Neural progenitor cell (in vitro differentiated cells): ENCODE measurements around the gene APLP1. TPM values are rescaled to one million over a fixed set of nuclear protein-coding genes. Genes with fewer than 3 reads are reported as not detected.

ENCODE experiments used
- DNase-seq: peaks from one replicate; pipeline ENCODE4 v3.0.0-alpha.2; 2016; ENCODE audit warnings: low spot score
- H2AFZ ChIP-seq: fragments of 200-600 bp; sonication (generic); replicated peaks from 2 replicates; pipeline ENCODE4 v1.6.1; 2016; ENCODE audit warnings: antibody characterized with exemption
- H3F3A ChIP-seq: fragments of 200-600 bp; sonication (generic); 2 replicates; pipeline ENCODE4 v1.6.1; 2016; ENCODE audit warnings: antibody characterized with exemption, low read depth
- H3K27ac ChIP-seq: fragments of 200-600 bp; sonication (generic); 2 replicates; pipeline ENCODE4 v1.5.1; 2016; ENCODE audit warnings: mild to moderate bottlenecking
- H3K27me3 ChIP-seq: fragments of 200-600 bp; sonication (generic); 2 replicates; pipeline ENCODE4 v1.6.1; 2016; ENCODE audit warnings: mild to moderate bottlenecking, moderate library complexity
- H3K36me3 ChIP-seq: fragments of 200-600 bp; sonication (generic); 2 replicates; pipeline ENCODE4 v1.5.1; 2016
- H3K4me1 ChIP-seq: fragments of 200-600 bp; sonication (generic); 2 replicates; pipeline ENCODE4 v1.6.1; 2016; ENCODE audit warnings: mixed run types
- H3K4me2 ChIP-seq: fragments of 200-600 bp; sonication (generic); 2 replicates; pipeline ENCODE4 v1.6.1; 2016
- H3K4me3 ChIP-seq: fragments of 200-600 bp; sonication (generic); 2 replicates; pipeline ENCODE4 v1.5.1; 2016
- H3K79me2 ChIP-seq: fragments of 200-600 bp; sonication (generic); 2 replicates; pipeline ENCODE4 v1.6.1; 2016; ENCODE audit warnings: low read depth
- H3K9ac ChIP-seq: fragments of 200-600 bp; sonication (generic); 2 replicates; pipeline ENCODE4 v1.6.1; 2016
- H3K9me3 ChIP-seq: fragments of 200-600 bp; sonication (generic); 2 replicates; pipeline ENCODE4 v1.5.1; 2016; ENCODE audit warnings: low read depth
- H4K20me1 ChIP-seq: fragments of 200-600 bp; sonication (generic); 2 replicates; pipeline ENCODE4 v1.6.1; 2016; ENCODE audit warnings: low read depth
- H3K27ac Mint-ChIP-seq: 3 replicates; pipeline ENCODE4 v1.8.0; 2021; ENCODE audit warnings: mixed read lengths
- H3K27me3 Mint-ChIP-seq: 2 replicates; pipeline ENCODE4 v1.8.0; 2022; ENCODE audit warnings: low read depth, mild to moderate bottlenecking, inconsistent platforms, moderate library complexity, mixed read lengths; ENCODE audit not compliant: insufficient read depth
- H3K36me3 Mint-ChIP-seq: 3 replicates; pipeline ENCODE4 v1.8.0; 2021; ENCODE audit warnings: mixed read lengths
- H3K4me1 Mint-ChIP-seq: 3 replicates; pipeline ENCODE4 v1.8.0; 2021; ENCODE audit warnings: mixed read lengths
- H3K4me3 Mint-ChIP-seq: 3 replicates; pipeline ENCODE4 v1.8.0; 2021; ENCODE audit warnings: mild to moderate bottlenecking, moderate library complexity, mixed read lengths
- H3K9me3 Mint-ChIP-seq: 3 replicates; pipeline ENCODE4 v1.8.0; 2020; ENCODE audit warnings: mixed read lengths
- EZH2 ChIP-seq: fragments of 200-600 bp; sonication (generic); IDR thresholded peaks from 2 replicates; pipeline ENCODE4 v1.6.1; 2017; ENCODE audit warnings: antibody characterized with exemption, mild to moderate bottlenecking, moderate library complexity
- EZH2phosphoT487 ChIP-seq: fragments of 200-600 bp; sonication (generic); IDR thresholded peaks from 2 replicates; pipeline ENCODE4 v1.6.1; 2017; ENCODE audit warnings: antibody characterized with exemption
- total RNA-seq: library from RNA; depleted of rRNA; stranded (reverse); fragments of >200 nt; gene quantifications from 2 replicates; pipeline ENCODE4 v1.2.3, GENCODE V29; 2015; ENCODE audit warnings: low replicate concordance
- TF ChIP-seq, protein P1 (sequence below): fragments of 200-600 bp; sonication (generic); IDR thresholded peaks from 2 replicates; pipeline ENCODE4 v1.5.1; 2017; ENCODE audit warnings: antibody characterized with exemption, mild to moderate bottlenecking

Gene APLP1
- total RNA-seq, 1 donor from 2014 or later = 89.5 TPM

DNA sequence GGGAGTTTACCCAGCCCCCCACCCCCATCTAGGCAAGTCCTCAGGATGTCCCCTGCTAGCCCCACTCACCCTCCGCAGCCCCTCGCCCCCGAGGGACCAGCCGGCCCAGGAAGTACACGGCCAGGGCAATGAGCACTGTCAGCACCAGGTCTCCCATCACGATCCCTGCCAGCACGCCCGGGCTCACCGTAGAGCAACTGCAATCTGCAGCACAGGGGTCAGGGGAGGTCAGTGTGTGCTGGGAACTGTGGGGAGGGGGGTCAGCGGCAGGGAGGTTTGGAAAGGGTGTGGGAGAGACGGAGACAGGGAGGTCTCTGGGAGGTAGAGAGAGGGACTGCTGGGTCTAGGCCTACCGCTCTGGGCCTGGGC is 39.0 kb downstream of the APLP1 start:
- H3K4me1 ChIP-seq = peaks cover 6% of the 10 kb centered on the region
- Mint-ChIP-seq H3K4me3 (no peak overlapping the region), H3K27me3 (peaks cover 25% of the 10 kb centered on the region), H3K36me3 (no peaks in the 10 kb centered on the region), H3K4me1 (peaks cover 32% of the 10 kb centered on the region), H3K27ac (peak overlapping the region; percentile 94), H3K9me3 (no peaks in the 10 kb centered on the region)
- no peaks in the 10 kb centered on the region for H3K9me3 ChIP-seq
- H3K36me3 ChIP-seq = no peaks in the 10 kb centered on the region
- no peaks in the 10 kb centered on the region for H4K20me1 ChIP-seq
- H3K4me2 ChIP-seq = no peak overlapping the region
- no peak for DNase-seq
- no peaks in the 10 kb centered on the region for H3F3A ChIP-seq
- H3K27me3 ChIP-seq = peaks cover 10% of the 10 kb centered on the region
- H3K4me3 ChIP-seq = no peak overlapping the region
- H3K9ac ChIP-seq = no peak overlapping the region
- TF ChIP-seq, protein P1, sequence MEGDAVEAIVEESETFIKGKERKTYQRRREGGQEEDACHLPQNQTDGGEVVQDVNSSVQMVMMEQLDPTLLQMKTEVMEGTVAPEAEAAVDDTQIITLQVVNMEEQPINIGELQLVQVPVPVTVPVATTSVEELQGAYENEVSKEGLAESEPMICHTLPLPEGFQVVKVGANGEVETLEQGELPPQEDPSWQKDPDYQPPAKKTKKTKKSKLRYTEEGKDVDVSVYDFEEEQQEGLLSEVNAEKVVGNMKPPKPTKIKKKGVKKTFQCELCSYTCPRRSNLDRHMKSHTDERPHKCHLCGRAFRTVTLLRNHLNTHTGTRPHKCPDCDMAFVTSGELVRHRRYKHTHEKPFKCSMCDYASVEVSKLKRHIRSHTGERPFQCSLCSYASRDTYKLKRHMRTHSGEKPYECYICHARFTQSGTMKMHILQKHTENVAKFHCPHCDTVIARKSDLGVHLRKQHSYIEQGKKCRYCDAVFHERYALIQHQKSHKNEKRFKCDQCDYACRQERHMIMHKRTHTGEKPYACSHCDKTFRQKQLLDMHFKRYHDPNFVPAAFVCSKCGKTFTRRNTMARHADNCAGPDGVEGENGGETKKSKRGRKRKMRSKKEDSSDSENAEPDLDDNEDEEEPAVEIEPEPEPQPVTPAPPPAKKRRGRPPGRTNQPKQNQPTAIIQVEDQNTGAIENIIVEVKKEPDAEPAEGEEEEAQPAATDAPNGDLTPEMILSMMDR = no peak
- no peak for TF ChIP-seq EZH2
- TF ChIP-seq EZH2phosphoT487 = no peak
- no peaks in the 10 kb centered on the region for H3K79me2 ChIP-seq
- H2AFZ ChIP-seq = no peak overlapping the region
- no peak overlapping the region for H3K27ac ChIP-seq

DNA sequence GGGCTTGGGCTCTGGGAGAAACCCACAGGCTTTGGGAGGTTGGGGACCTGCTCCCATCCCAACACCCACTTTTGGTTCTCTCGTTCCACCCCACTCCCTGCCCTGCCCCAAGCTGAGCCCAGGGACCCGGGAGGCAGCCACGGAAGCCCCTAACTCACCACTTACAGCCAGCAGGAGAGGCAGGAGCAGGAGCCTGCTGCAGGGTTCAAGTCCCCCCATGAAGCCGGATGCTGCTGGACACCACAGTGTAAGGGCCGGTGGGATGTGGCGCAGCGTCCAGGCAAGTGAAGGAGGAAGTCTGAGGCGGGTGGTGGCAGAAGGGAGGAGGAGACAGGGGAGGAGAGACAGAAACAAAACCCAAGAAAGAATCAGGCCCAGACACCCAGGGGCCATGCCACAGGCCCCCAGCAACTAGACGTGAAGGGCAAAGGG is 39.7 kb downstream of the APLP1 start, which contains the start of gene TYROBP:
Gene TYROBP (minus strand): TSS at position 286 of the 432 bp plus-strand sequence. CDS start 67 bp downstream, at position 219.
- Histone ChIP-seq H3K27ac (no peak within 1 kb of the TSS), H4K20me1 (no peaks in the 10 kb centered on the region), H3K9ac (no peak within 1 kb of the TSS), H3K4me3 (no peak within 1 kb of the TSS), H3K36me3 (no peaks in the 10 kb centered on the region), H3F3A (no peaks in the 10 kb centered on the region), H3K27me3 (peaks cover 3% of the 10 kb centered on the region), H3K4me1 (peaks cover 6% of the 10 kb centered on the region), H2AFZ (no peak within 1 kb of the TSS), H3K79me2 (no peaks in the 10 kb centered on the region), H3K4me2 (no peak within 1 kb of the TSS), H3K9me3 (no peaks in the 10 kb centered on the region)
- no peak for DNase-seq
- Mint-ChIP-seq H3K4me3 (no peak within 1 kb of the TSS), H3K27ac (peak within 1 kb of the TSS; percentile 94), H3K4me1 (peaks cover 32% of the 10 kb centered on the region), H3K9me3 (no peaks in the 10 kb centered on the region), H3K27me3 (peaks cover 22% of the 10 kb centered on the region), H3K36me3 (no peaks in the 10 kb centered on the region)
- TF ChIP-seq EZH2 = no peak
- TF ChIP-seq EZH2phosphoT487 = no peak
- TF ChIP-seq, protein P1 = no peak

DNA sequence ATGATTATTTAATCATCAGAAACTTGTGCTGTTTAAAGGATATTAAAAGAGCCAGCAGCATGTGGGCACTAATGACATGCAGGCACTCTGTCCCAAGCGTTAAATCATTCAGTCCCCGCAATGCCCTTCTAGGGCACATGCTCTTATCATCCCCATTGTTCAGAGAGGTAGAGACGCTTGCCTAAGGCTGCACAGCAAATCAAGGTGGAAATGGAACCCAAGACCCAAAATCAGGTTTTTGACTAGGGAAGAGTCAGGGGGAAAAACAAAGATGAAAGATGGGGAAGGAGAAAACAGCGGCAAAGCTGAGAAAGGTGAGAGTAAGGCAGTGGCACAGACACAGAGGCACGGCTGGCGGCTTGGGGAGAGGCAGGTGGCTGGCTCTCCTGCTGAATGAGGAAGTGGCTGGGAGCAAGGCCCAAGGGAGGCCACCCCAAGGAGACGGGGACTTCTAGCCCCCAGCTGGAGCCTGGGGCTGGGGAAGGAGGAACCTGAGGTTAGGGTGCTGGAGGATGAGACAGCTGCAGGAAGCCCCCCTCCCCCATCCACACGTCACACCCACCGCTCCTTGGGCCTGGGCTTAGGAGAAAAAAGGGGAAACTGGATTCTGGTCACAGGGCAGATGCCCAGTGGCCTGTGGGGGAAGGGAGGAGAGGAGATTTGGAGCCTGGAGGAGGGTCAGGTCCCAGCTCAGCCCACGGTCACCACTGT is 40.8 kb downstream of the APLP1 start:
- Mint-ChIP-seq H3K4me1 (peaks cover 24% of the 10 kb centered on the region), H3K27me3 (peaks cover 15% of the 10 kb centered on the region), H3K9me3 (no peaks in the 10 kb centered on the region), H3K27ac (no peak overlapping the region), H3K4me3 (no peak overlapping the region), H3K36me3 (no peaks in the 10 kb centered on the region)
- Histone ChIP-seq H3K36me3 (no peaks in the 10 kb centered on the region), H3K9me3 (no peaks in the 10 kb centered on the region), H3K79me2 (no peaks in the 10 kb centered on the region), H3K27ac (no peak overlapping the region), H3K9ac (no peak overlapping the region), H3F3A (no peaks in the 10 kb centered on the region), H4K20me1 (no peaks in the 10 kb centered on the region), H3K4me3 (no peak overlapping the region), H3K4me2 (no peak overlapping the region), H3K4me1 (peaks cover 6% of the 10 kb centered on the region), H2AFZ (peak overlapping the region; percentile 77), H3K27me3 (no peaks in the 10 kb centered on the region)
- no peak for DNase-seq
- TF ChIP-seq EZH2phosphoT487 (no peak), EZH2 (no peak)
- TF ChIP-seq, protein P1 = no peak
